T-helper 1 cell treated with Interleukin-12 subunit alpha and Interleukin-12 subunit beta and Interleukin-4 antibody, amounts not matched to agents 30 μg/mL and 1 μg/mL, for 36 hours (primary cell): ENCODE data around the gene TENM4.

ENCODE experiments used
- H3K27ac Mint-ChIP-seq: one replicate; pipeline ENCODE4 v1.8.0; 2021; ENCODE audit warnings: mild to moderate bottlenecking, mixed read lengths
- H3K27me3 Mint-ChIP-seq: one replicate; pipeline ENCODE4 v1.8.0; 2021; ENCODE audit warnings: low read depth, mixed read lengths
- H3K36me3 Mint-ChIP-seq: one replicate; pipeline ENCODE4 v1.8.0; 2021; ENCODE audit warnings: low read depth, mixed read lengths
- H3K4me1 Mint-ChIP-seq: one replicate; pipeline ENCODE4 v1.8.0; 2021; ENCODE audit warnings: low read depth, mixed read lengths
- H3K4me3 Mint-ChIP-seq: one replicate; pipeline ENCODE4 v1.8.0; 2021; ENCODE audit warnings: mild to moderate bottlenecking, moderate library complexity, mixed read lengths
- H3K9me3 Mint-ChIP-seq: one replicate; pipeline ENCODE4 v1.8.0; 2021; ENCODE audit warnings: mixed read lengths

TENM4 gene

GRCh38 chr11:79418241-79418640 is 22.6 kb downstream of the TENM4 start:
- Mint-ChIP-seq H3K27me3 (no peaks in the 10 kb centered on the region), H3K27ac (no peak overlapping the region), H3K9me3 (no peaks in the 10 kb centered on the region), H3K4me1 (no peaks in the 10 kb centered on the region), H3K4me3 (no peak overlapping the region), H3K36me3 (no peaks in the 10 kb centered on the region)

GRCh38 chr11:79417069-79417920 is 23.5 kb downstream of the TENM4 start:
- H3K27me3 Mint-ChIP-seq, result no peaks in the 10 kb centered on the region
- no peak overlapping the region for H3K27ac Mint-ChIP-seq
- H3K9me3 Mint-ChIP-seq, result no peaks in the 10 kb centered on the region
- H3K36me3 Mint-ChIP-seq, result no peaks in the 10 kb centered on the region
- no peaks in the 10 kb centered on the region for H3K4me1 Mint-ChIP-seq
- no peak overlapping the region for H3K4me3 Mint-ChIP-seq

- H3K27me3 Mint-ChIP-seq, result no peaks in the 10 kb centered on the region
- H3K4me1 Mint-ChIP-seq, result no peaks in the 10 kb centered on the region
- no peaks in the 10 kb centered on the region for H3K36me3 Mint-ChIP-seq
- H3K4me3 Mint-ChIP-seq, result no peak overlapping the region
- no peak overlapping the region for H3K27ac Mint-ChIP-seq
- no peaks in the 10 kb centered on the region for H3K9me3 Mint-ChIP-seq
Measured at GRCh38 chr11:79415912-79416311, 24.9 kb downstream of the TENM4 start.

- no peak overlapping the region for H3K4me3 Mint-ChIP-seq
- no peaks in the 10 kb centered on the region for H3K9me3 Mint-ChIP-seq
- no peaks in the 10 kb centered on the region for H3K36me3 Mint-ChIP-seq
- H3K27ac Mint-ChIP-seq, result no peak overlapping the region
- no peaks in the 10 kb centered on the region for H3K27me3 Mint-ChIP-seq
- H3K4me1 Mint-ChIP-seq, result no peaks in the 10 kb centered on the region
Measured at GRCh38 chr11:79415411-79415810, 25.4 kb downstream of the TENM4 start.

GRCh38 chr11:79414644-79415317 is 26.0 kb downstream of the TENM4 start:
- Mint-ChIP-seq H3K9me3 (no peaks in the 10 kb centered on the region), H3K4me3 (no peak overlapping the region), H3K27me3 (no peaks in the 10 kb centered on the region), H3K4me1 (no peaks in the 10 kb centered on the region), H3K36me3 (no peaks in the 10 kb centered on the region), H3K27ac (no peak overlapping the region)

GRCh38 chr11:79414041-79414440 is 26.8 kb downstream of the TENM4 start:
- Mint-ChIP-seq H3K27me3 (no peaks in the 10 kb centered on the region), H3K4me1 (no peaks in the 10 kb centered on the region), H3K27ac (no peak overlapping the region)

GRCh38 chr11:79413268-79413667 is 27.6 kb downstream of the TENM4 start:
- Mint-ChIP-seq H3K36me3 (no peaks in the 10 kb centered on the region), H3K4me3 (no peak overlapping the region), H3K27ac (no peak overlapping the region), H3K27me3 (no peaks in the 10 kb centered on the region), H3K9me3 (no peaks in the 10 kb centered on the region), H3K4me1 (no peaks in the 10 kb centered on the region)

More at GRCh38 chr11:79414041-79414440, 26.8 kb downstream of the TENM4 start:
- H3K9me3 Mint-ChIP-seq, result no peaks in the 10 kb centered on the region
- H3K36me3 Mint-ChIP-seq, result no peaks in the 10 kb centered on the region
- no peak overlapping the region for H3K4me3 Mint-ChIP-seq

- Mint-ChIP-seq H3K4me3 (no peak overlapping the region), H3K27me3 (no peaks in the 10 kb centered on the region), H3K27ac (no peak overlapping the region), H3K4me1 (no peaks in the 10 kb centered on the region), H3K36me3 (no peaks in the 10 kb centered on the region), H3K9me3 (no peaks in the 10 kb centered on the region)
Measured at GRCh38 chr11:79412761-79413160, 28.1 kb downstream of the TENM4 start.

- no peak overlapping the region for H3K4me3 Mint-ChIP-seq
Measured at GRCh38 chr11:79409330-79409729, 31.5 kb downstream of the TENM4 start.

GRCh38 chr11:79406376-79406775 is 34.5 kb downstream of the TENM4 start:
- H3K4me3 Mint-ChIP-seq, result no peak overlapping the region
- no peaks in the 10 kb centered on the region for H3K36me3 Mint-ChIP-seq
- H3K9me3 Mint-ChIP-seq, result no peaks in the 10 kb centered on the region
- no peak overlapping the region for H3K27ac Mint-ChIP-seq
- no peaks in the 10 kb centered on the region for H3K4me1 Mint-ChIP-seq
- H3K27me3 Mint-ChIP-seq, result no peaks in the 10 kb centered on the region

More at GRCh38 chr11:79409330-79409729, 31.5 kb downstream of the TENM4 start:
- no peak overlapping the region for H3K27ac Mint-ChIP-seq
- no peaks in the 10 kb centered on the region for H3K27me3 Mint-ChIP-seq
- H3K4me1 Mint-ChIP-seq, result no peaks in the 10 kb centered on the region
- H3K36me3 Mint-ChIP-seq, result no peaks in the 10 kb centered on the region
- no peaks in the 10 kb centered on the region for H3K9me3 Mint-ChIP-seq

- Mint-ChIP-seq H3K4me1 (no peaks in the 10 kb centered on the region), H3K36me3 (no peaks in the 10 kb centered on the region), H3K4me3 (no peak overlapping the region), H3K27me3 (no peaks in the 10 kb centered on the region), H3K9me3 (no peaks in the 10 kb centered on the region), H3K27ac (no peak overlapping the region)
Measured at GRCh38 chr11:79404806-79405205, 36.0 kb downstream of the TENM4 start.

- no peak overlapping the region for H3K4me3 Mint-ChIP-seq
- no peak overlapping the region for H3K27ac Mint-ChIP-seq
- no peaks in the 10 kb centered on the region for H3K27me3 Mint-ChIP-seq
- no peaks in the 10 kb centered on the region for H3K36me3 Mint-ChIP-seq
- H3K9me3 Mint-ChIP-seq, result no peaks in the 10 kb centered on the region
- H3K4me1 Mint-ChIP-seq, result no peaks in the 10 kb centered on the region
Measured at GRCh38 chr11:79404325-79404724, 36.5 kb downstream of the TENM4 start.

- no peaks in the 10 kb centered on the region for H3K4me1 Mint-ChIP-seq
- no peak overlapping the region for H3K27ac Mint-ChIP-seq
- H3K4me3 Mint-ChIP-seq, result no peak overlapping the region
- H3K9me3 Mint-ChIP-seq, result no peaks in the 10 kb centered on the region
- H3K36me3 Mint-ChIP-seq, result no peaks in the 10 kb centered on the region
- H3K27me3 Mint-ChIP-seq, result no peaks in the 10 kb centered on the region
Measured at GRCh38 chr11:79403839-79404238, 37.0 kb downstream of the TENM4 start.

- Mint-ChIP-seq H3K36me3 (no peaks in the 10 kb centered on the region), H3K9me3 (no peaks in the 10 kb centered on the region), H3K4me1 (no peaks in the 10 kb centered on the region), H3K27me3 (no peaks in the 10 kb centered on the region), H3K4me3 (no peak overlapping the region), H3K27ac (no peak overlapping the region)
Measured at GRCh38 chr11:79402912-79403311, 37.9 kb downstream of the TENM4 start.

- Mint-ChIP-seq H3K9me3 (no peaks in the 10 kb centered on the region), H3K27ac (no peak overlapping the region), H3K4me1 (no peaks in the 10 kb centered on the region), H3K27me3 (no peaks in the 10 kb centered on the region), H3K36me3 (no peaks in the 10 kb centered on the region), H3K4me3 (no peak overlapping the region)
Measured at GRCh38 chr11:79400717-79401330, 40.0 kb downstream of the TENM4 start.
